SU-DHL-6 (cell line): ENCODE data around the gene NPSR1.

Source experiments
- H2AFZ ChIP-seq: fragments of 200-600 bp; sonication (generic); 2 replicates; pipeline ENCODE4 v1.6.1; 2014; ENCODE audit warnings: low read depth, mild to moderate bottlenecking, moderate library complexity, mixed read lengths, antibody characterized with exemption, low read length; ENCODE audit not compliant: severe bottlenecking
- H3F3A ChIP-seq: fragments of 200-600 bp; shearing (Covaris generic); 2 replicates; pipeline ENCODE4 v1.6.0; 2016; ENCODE audit warnings: antibody characterized with exemption, mild to moderate bottlenecking; ENCODE audit not compliant: insufficient read depth
- H3K27ac ChIP-seq: fragments of 200-600 bp; sonication (generic); 2 replicates; pipeline ENCODE4 v1.5.1; 2016; ENCODE audit warnings: low read depth, mild to moderate bottlenecking, low read length, moderate library complexity, mixed read lengths
- H3K27me3 ChIP-seq: fragments of 200-600 bp; sonication (generic), shearing (Covaris generic); 2 replicates; pipeline ENCODE4 v1.6.0; 2014; ENCODE audit warnings: mild to moderate bottlenecking, low read length
- H3K36me3 ChIP-seq: fragments of 200-600 bp; sonication (generic); 2 replicates; pipeline ENCODE4 v1.6.1; 2014; ENCODE audit warnings: mild to moderate bottlenecking, low read length, mixed read lengths
- H3K4me2 ChIP-seq: fragments of 300-600, 200-600 bp; shearing (Covaris generic), sonication (generic); 2 replicates; pipeline ENCODE4 v1.6.0; 2014; ENCODE audit warnings: low read length, low read depth, mild to moderate bottlenecking; ENCODE audit not compliant: poor library complexity, severe bottlenecking
- H3K4me3 ChIP-seq: fragments of 200-600 bp; sonication (generic); 2 replicates; pipeline ENCODE4 v1.5.1; 2014; ENCODE audit warnings: antibody characterized with exemption, low read length, mild to moderate bottlenecking, mixed read lengths; ENCODE audit not compliant: insufficient read depth, poor library complexity, severe bottlenecking
- H3K79me2 ChIP-seq: fragments of 200-600 bp; sonication (generic); 2 replicates; pipeline ENCODE4 v1.6.1; 2014; ENCODE audit warnings: mild to moderate bottlenecking, low read length, moderate library complexity; ENCODE audit not compliant: insufficient read depth
- H3K9ac ChIP-seq: fragments of 200-600 bp; sonication (generic); 2 replicates; pipeline ENCODE4 v1.7.0; 2014; ENCODE audit warnings: mild to moderate bottlenecking, low read length
- H3K9me2 ChIP-seq: fragments of 200-600 bp; sonication (generic); replicated peaks from 2 replicates; pipeline ENCODE4 v1.6.1; 2014; ENCODE audit warnings: low read length; ENCODE audit not compliant: insufficient read depth
- H3K9me3 ChIP-seq: fragments of 200-600 bp; sonication (generic); 2 replicates; pipeline ENCODE4 v1.6.1; 2014; ENCODE audit warnings: low read length, mixed read lengths; ENCODE audit not compliant: insufficient read depth
- H4K20me1 ChIP-seq: fragments of 200-600 bp; sonication (generic); 2 replicates; pipeline ENCODE4 v1.6.1; 2014; ENCODE audit warnings: low read depth, mild to moderate bottlenecking, antibody characterized with exemption, low read length, moderate library complexity, mixed read lengths
- EZH2phosphoT487 ChIP-seq: fragments of 200-600 bp; sonication (generic), shearing (Covaris generic); conservative IDR thresholded peaks from 2 replicates; pipeline ENCODE4 v1.6.1; 2018; ENCODE audit warnings: mild to moderate bottlenecking, antibody characterized with exemption, low read length, moderate library complexity, mixed read lengths
- TF ChIP-seq, protein P1 (sequence below): fragments of 200-600 bp; sonication (generic); IDR thresholded peaks from one replicate; pipeline ENCODE4 v1.5.1; 2017; ENCODE audit warnings: antibody characterized with exemption, mild to moderate bottlenecking, low read length, moderate library complexity; ENCODE audit not compliant: insufficient read depth, poor library complexity, severe bottlenecking

The NPSR1 gene

DNA sequence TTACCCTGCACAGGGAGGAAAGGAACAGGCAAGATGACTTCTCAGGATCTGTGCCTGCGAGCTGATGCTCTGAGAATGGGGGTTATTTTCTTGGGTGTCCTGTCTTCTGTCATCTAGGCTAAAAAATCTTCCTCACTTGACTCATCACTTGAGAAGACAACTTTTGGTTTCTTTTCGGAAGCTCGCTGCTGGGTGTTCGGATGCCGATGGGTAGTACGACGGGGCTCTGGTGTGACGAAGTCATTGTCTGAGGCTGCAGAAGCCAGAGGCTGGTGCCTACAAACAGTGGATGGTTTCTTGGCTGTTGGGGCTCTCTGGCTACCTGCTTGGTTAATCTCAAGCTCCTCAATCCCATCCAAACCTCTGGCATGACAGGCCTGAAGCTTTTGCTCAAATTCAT, 92.2 kb downstream of the NPSR1 start:
- H3K9me3 ChIP-seq: no peaks in the 10 kb centered on the region
- TF ChIP-seq, protein P1, sequence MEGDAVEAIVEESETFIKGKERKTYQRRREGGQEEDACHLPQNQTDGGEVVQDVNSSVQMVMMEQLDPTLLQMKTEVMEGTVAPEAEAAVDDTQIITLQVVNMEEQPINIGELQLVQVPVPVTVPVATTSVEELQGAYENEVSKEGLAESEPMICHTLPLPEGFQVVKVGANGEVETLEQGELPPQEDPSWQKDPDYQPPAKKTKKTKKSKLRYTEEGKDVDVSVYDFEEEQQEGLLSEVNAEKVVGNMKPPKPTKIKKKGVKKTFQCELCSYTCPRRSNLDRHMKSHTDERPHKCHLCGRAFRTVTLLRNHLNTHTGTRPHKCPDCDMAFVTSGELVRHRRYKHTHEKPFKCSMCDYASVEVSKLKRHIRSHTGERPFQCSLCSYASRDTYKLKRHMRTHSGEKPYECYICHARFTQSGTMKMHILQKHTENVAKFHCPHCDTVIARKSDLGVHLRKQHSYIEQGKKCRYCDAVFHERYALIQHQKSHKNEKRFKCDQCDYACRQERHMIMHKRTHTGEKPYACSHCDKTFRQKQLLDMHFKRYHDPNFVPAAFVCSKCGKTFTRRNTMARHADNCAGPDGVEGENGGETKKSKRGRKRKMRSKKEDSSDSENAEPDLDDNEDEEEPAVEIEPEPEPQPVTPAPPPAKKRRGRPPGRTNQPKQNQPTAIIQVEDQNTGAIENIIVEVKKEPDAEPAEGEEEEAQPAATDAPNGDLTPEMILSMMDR: no peak
- TF ChIP-seq EZH2phosphoT487: no peak
- H4K20me1 ChIP-seq: no peaks in the 10 kb centered on the region
- H2AFZ ChIP-seq: no peak overlapping the region
- H3K4me2 ChIP-seq: no peak overlapping the region
- H3K9me2 ChIP-seq: no peaks in the 10 kb centered on the region
- no peak overlapping the region for H3K4me3 ChIP-seq
- no peaks in the 10 kb centered on the region for H3K27me3 ChIP-seq
- no peak overlapping the region for H3K27ac ChIP-seq
- H3F3A ChIP-seq: no peaks in the 10 kb centered on the region
- no peaks in the 10 kb centered on the region for H3K79me2 ChIP-seq
- no peaks in the 10 kb centered on the region for H3K36me3 ChIP-seq
- no peak overlapping the region for H3K9ac ChIP-seq

DNA sequence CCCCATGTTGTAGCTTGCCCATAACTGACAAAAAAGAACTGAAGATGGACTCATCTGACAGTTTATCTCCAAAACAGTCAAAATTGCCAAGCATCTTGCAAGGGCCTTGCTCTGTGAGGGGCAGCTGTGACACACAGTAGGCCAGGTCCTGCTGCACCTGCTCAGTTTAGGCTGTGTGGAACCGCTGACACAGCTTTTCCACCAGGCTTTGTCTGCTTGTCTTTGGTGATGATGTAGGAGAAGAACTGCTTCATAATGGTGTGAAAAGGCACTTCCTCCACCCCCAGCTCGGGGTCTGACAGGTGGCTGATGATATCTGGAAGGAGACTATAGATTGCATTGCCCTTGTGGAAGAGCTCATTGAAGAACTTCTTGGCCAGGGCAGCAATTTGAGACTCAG, 92.6 kb downstream of the NPSR1 start:
- H3K4me3 ChIP-seq: no peak overlapping the region
- no peaks in the 10 kb centered on the region for H3K36me3 ChIP-seq
- H3F3A ChIP-seq: no peaks in the 10 kb centered on the region
- no peak overlapping the region for H2AFZ ChIP-seq
- no peaks in the 10 kb centered on the region for H3K9me3 ChIP-seq
- TF ChIP-seq, protein P1: no peak
- TF ChIP-seq EZH2phosphoT487: no peak
- H3K9ac ChIP-seq: no peak overlapping the region
- no peaks in the 10 kb centered on the region for H3K79me2 ChIP-seq
- H4K20me1 ChIP-seq: no peaks in the 10 kb centered on the region
- no peaks in the 10 kb centered on the region for H3K9me2 ChIP-seq
- H3K4me2 ChIP-seq: no peak overlapping the region
- H3K27me3 ChIP-seq: no peaks in the 10 kb centered on the region
- H3K27ac ChIP-seq: no peak overlapping the region

DNA sequence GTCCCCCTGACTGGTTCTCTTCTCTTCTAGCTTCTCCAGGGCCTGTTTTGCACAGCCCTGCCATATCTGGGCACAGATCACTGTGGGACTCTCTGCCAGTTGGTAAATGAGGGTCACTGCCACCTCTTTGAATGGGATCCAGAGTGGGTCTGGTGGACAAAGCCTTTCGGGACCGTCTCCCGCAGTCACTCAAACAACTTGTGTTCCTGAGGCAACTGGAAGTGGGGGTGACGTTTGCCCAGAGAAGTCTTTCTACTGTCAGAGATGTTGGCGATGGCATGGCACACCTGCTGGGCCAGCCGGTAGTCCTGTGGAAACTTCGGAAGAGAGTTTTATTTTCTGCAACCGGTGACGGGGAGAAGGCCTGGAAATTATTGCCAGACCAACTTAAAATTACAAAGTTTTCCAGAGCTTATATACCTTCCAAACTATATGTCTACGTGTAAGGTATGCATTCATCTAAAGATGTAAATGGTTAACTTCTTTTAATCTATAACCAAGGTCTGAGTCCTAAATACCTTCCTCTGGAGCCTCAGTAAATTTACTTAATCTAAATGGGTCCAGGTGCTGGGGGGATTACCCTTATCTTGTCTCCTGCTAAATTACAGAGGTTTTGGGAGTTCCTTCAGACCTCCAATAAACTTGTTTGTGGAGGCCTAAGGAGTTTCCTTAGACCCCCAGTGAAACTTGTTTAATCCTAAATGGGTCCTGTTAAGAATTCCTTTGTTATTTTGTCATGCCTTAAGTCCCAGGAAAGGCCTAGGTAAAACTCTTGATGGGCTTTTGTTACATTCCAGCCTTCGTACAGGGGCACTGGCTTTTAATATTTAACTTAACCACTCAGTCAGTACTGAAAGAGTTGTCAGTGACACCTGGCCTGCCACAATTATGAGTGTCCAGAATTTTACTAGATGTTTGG, 94.0 kb downstream of the NPSR1 start:
- Histone ChIP-seq H3F3A (no peaks in the 10 kb centered on the region), H3K9me2 (no peaks in the 10 kb centered on the region), H3K4me3 (no peak overlapping the region), H3K4me2 (no peak overlapping the region), H3K9ac (no peak overlapping the region), H2AFZ (no peak overlapping the region), H3K79me2 (no peaks in the 10 kb centered on the region), H3K27me3 (no peaks in the 10 kb centered on the region), H3K36me3 (no peaks in the 10 kb centered on the region), H4K20me1 (no peaks in the 10 kb centered on the region), H3K27ac (no peak overlapping the region), H3K9me3 (no peaks in the 10 kb centered on the region)
- TF ChIP-seq EZH2phosphoT487: no peak
- TF ChIP-seq, protein P1: no peak
